ENCODE measurements around the gene PIK3CD.

DNA sequence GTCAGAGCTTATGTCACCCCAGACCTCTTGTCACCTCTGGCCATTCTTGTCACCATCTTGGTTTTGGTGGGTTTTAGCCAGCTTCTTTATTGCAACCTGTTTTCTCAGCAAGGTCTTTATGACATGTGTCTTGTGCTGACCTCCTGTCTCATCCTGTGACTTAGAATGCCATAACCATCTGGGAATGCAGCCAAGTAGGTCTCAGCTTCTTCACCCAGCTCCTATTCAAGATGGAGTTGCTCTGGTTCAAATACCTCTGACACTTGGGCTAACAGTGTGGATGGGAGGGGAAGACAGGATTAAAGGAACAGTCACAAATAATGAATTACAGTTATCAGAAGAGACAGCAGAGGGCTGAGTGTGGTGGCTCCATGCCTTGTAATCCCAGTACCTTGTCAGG lies 30.5 kb upstream of the PIK3CD start:
- TF ChIP-seq, protein P1, sequence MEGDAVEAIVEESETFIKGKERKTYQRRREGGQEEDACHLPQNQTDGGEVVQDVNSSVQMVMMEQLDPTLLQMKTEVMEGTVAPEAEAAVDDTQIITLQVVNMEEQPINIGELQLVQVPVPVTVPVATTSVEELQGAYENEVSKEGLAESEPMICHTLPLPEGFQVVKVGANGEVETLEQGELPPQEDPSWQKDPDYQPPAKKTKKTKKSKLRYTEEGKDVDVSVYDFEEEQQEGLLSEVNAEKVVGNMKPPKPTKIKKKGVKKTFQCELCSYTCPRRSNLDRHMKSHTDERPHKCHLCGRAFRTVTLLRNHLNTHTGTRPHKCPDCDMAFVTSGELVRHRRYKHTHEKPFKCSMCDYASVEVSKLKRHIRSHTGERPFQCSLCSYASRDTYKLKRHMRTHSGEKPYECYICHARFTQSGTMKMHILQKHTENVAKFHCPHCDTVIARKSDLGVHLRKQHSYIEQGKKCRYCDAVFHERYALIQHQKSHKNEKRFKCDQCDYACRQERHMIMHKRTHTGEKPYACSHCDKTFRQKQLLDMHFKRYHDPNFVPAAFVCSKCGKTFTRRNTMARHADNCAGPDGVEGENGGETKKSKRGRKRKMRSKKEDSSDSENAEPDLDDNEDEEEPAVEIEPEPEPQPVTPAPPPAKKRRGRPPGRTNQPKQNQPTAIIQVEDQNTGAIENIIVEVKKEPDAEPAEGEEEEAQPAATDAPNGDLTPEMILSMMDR (IDR thresholded peaks at IDR 0.05): no peak
- no peak for TF ChIP-seq POLR2A (IDR thresholded peaks at IDR 0.05)
